Thoracic aorta (tissue), 2 donors: ENCODE results near the gene NELFA. TPM values are rescaled to one million over a fixed set of nuclear protein-coding genes. Genes with fewer than 3 reads are reported as not detected.
A peak's percentile ranks its signal among the peaks of the same experiment; 100 is the strongest.

Experiments
- ATAC-seq: fragments of 150-250 bp; one replicate; pipeline ENCODE4 v1.8.0; 2017; ENCODE audit warnings: low read depth; ENCODE audit not compliant: insufficient number of reproducible peaks, low FRiP score
- DNase-seq: peaks from one replicate; pipeline ENCODE4 v3.0.0-alpha.2; 2020; ENCODE audit warnings: low spot score
- H3K27ac ChIP-seq, 2 donors: fragments of 200-600 bp; sonication (generic); 1 replicate in 1 of 2; 2 replicates in 1 of 2; pipeline ENCODE4 v1.5.1; 2016; ENCODE audit warnings: mild to moderate bottlenecking in 2 of 2, moderate library complexity in 2 of 2
- H3K27me3 ChIP-seq: fragments of 200-600 bp; sonication (generic); replicated peaks from 2 replicates; pipeline ENCODE4 v1.6.0; 2016; ENCODE audit warnings: mild to moderate bottlenecking; ENCODE audit not compliant: insufficient read depth
- H3K36me3 ChIP-seq: fragments of 200-600 bp; sonication (generic); one replicate; pipeline ENCODE4 v1.5.1; 2016
- H3K4me1 ChIP-seq, 2 donors: fragments of 200-600 bp; sonication (generic); 1 replicate in 1 of 2; 2 replicates in 1 of 2; pipeline versions ENCODE4 v1.5.1 to v1.6.0; 2016; ENCODE audit warnings: low read depth in 2 of 2, mild to moderate bottlenecking in 1 of 2; ENCODE audit not compliant: control insufficient read depth in 1 of 2
- H3K4me3 ChIP-seq: fragments of 200-600 bp; sonication (generic); 2 replicates; pipeline ENCODE4 v1.5.1; 2016; ENCODE audit warnings: mild to moderate bottlenecking
- H3K9me3 ChIP-seq: fragments of 200-600 bp; sonication (generic); 2 replicates; pipeline ENCODE4 v1.5.1; 2016
- CTCF ChIP-seq: fragments of 200-600 bp; sonication (generic); IDR thresholded peaks from one replicate; pipeline ENCODE4 v1.5.1; 2019; ENCODE audit warnings: antibody characterized with exemption
- total RNA-seq, 2 donors: library from RNA; depleted of rRNA; stranded (reverse); fragments of >200 nt; gene quantifications; one replicate each; pipeline versions ENCODE4 v1.1.0 to v1.2.3, GENCODE V29; 2016

The NELFA gene
- total RNA-seq, 2 donors from 2014 or later: 26.7 to 36.1 TPM

GRCh38 chr4:1984406-1985191 is 24.2 kb downstream of the NELFA start:
- peak overlapping the region in 1 of 2 donors; percentile 34 for H3K27ac ChIP-seq
- TF ChIP-seq CTCF: no peak
- no peaks in the 10 kb centered on the region for H3K27me3 ChIP-seq
- H3K4me1 ChIP-seq: peaks cover 0 to 8% of the 10 kb centered on the region in 2 donors
- no peaks in the 10 kb centered on the region for H3K9me3 ChIP-seq
- H3K4me3 ChIP-seq: no peak overlapping the region
- peaks cover 66% of the 10 kb centered on the region for H3K36me3 ChIP-seq
- no peak for DNase-seq
- no peak for ATAC-seq

GRCh38 chr4:1983846-1984405 is 24.8 kb downstream of the NELFA start:
- Histone ChIP-seq H3K27me3 (no peaks in the 10 kb centered on the region), H3K27ac (peak overlapping the region in 1 of 2 donors; percentile 34), H3K36me3 (peaks cover 64% of the 10 kb centered on the region), H3K9me3 (no peaks in the 10 kb centered on the region), H3K4me3 (no peak overlapping the region), H3K4me1 (peaks cover 0 to 8% of the 10 kb centered on the region in 2 donors)
- TF ChIP-seq CTCF: no peak
- DNase-seq (no peak), ATAC-seq (no peak)

- H3K4me3 ChIP-seq: no peak overlapping the region
- H3K36me3 ChIP-seq: peaks cover 63% of the 10 kb centered on the region
- no peak for DNase-seq
- H3K4me1 ChIP-seq: peaks cover 0 to 8% of the 10 kb centered on the region in 2 donors
- no peak for ATAC-seq
- no peaks in the 10 kb centered on the region for H3K9me3 ChIP-seq
- no peak for TF ChIP-seq CTCF
- H3K27me3 ChIP-seq: no peaks in the 10 kb centered on the region
- no peak overlapping the region for H3K27ac ChIP-seq
Measured at GRCh38 chr4:1983053-1983845, 25.5 kb downstream of the NELFA start.

GRCh38 chr4:1982124-1983052 is 26.4 kb downstream of the NELFA start:
- ATAC-seq: no peak
- peaks cover 0 to 8% of the 10 kb centered on the region in 2 donors for H3K4me1 ChIP-seq
- peaks cover 54% of the 10 kb centered on the region for H3K36me3 ChIP-seq
- H3K27me3 ChIP-seq: no peaks in the 10 kb centered on the region
- H3K4me3 ChIP-seq: no peak overlapping the region
- no peaks in the 10 kb centered on the region for H3K9me3 ChIP-seq
- TF ChIP-seq CTCF: no peak
- H3K27ac ChIP-seq: no peak overlapping the region
- no peak for DNase-seq
